GM04504 (cell line): ENCODE data around the gene MT3.
"Not testable (repeated sequence)": the region's sequence is repeated elsewhere in the genome, so short reads cannot be mapped to it uniquely, and the experiment has no call there.

Source experiments
- DNase-seq: peaks from one replicate; pipeline ENCODE4 v3.0.0-alpha.2; 2012; ENCODE audit warnings: low read depth

Gene MT3

GRCh38 chr16:56610017-56610608 is 20.8 kb downstream of the MT3 start:
- DNase-seq = no peak

DNA sequence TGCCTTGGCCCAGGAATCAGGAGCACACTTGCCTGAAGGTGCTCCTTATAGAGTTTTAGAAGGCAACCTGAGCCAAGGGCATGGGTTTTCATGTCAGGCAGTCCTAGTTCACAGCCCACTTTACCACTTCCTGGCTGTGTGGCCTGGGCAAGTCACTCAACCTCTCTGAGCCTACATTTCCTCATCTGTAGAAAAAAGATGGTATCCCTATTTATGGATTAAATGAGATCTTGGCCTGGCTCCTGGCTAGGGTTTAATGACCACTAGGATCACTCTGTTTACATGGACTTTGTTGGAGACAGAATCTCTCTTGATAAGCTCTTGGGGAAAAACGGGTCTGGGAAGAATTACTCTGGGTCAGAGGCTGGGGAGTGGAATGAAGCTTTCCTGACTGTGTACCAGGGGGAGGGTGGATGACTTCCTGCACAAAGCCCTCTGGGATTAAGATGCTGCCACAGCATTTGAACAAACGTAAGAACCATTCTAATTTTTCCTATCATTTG is 21.3 kb downstream of the MT3 start:
- DNase-seq = no peak

DNA sequence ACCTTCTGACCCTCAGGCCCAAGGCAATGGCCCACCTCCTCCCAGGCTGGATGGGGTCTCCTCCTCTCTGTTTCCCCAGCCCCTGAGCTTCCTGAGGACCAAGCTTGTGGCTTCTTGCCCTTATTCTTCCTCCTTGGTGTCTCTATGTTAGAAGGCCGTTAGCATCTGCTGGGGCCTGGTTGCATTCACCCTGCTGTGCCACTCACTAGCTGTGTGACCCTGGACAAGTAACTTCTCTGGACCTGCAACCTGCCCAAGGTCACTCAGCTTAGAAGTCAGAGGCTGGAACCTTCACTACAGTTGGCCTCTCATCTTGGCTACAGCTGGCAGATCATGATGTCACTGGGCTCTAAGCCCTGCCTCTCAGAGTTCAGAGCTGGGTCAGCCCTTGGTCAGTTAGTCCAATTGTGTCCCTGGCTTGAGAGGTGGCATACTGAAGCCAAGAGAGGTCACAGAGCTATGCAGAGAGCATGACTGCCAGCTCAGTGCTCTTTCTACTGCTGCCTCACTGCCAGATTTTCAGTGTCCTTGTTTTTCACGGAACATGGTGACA is 22.0 kb downstream of the MT3 start:
- no peak for DNase-seq

GRCh38 chr16:56613706-56614105 is 24.4 kb downstream of the MT3 start:
- no peak for DNase-seq

DNA sequence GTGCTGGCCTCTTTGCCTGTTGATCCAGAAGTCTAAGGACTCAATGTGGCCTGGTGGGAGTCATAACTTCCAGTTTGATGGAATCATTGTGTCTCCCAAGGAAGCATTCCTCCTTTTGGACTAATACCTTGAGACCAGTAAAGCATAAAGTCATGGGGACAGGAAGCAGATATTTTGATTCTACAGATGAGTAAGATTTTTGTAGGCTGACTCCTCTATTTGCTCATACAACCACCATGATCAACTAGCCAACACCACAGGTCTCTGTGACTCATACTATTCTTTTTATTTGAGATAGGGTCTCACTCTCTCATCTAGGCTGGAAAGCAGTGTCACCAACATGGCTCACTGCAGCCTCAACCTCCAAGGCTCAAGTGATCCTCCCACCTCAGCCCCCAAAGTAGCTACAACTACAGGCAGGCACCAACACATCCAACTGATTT is 25.2 kb downstream of the MT3 start:
- no peak for DNase-seq

- DNase-seq = no peak
Observed at GRCh38 chr16:56615353-56615752, 26.0 kb downstream of the MT3 start.

DNA sequence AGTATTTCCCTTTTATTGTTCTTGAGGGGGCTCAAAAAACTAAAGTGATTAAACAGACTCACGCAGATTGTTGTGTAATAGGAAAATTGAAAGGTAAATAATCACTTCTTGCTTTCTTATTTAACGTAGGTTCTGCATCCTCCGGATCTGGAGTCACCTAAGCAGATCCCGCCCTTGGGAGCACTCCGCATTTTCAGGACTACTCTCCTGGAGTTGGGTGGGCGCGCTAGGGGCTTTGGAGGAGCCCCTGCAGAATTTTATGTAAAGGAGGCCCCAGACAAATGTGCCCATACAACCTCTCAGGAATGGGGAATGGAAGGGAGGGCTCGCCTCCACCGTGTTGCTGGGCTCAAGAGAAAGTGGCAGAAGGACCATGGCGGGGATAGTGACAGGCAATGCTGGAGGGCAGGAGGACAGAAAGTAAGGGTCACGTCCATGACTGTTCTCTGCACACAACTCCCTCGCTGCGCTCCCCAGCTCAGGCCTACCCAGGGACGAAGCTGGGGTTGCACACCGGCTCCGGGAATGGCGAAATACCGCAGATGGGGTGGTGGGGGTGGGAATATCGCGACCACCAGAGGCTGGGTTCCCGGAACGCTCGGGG is 27.4 kb downstream of the MT3 start:
- no peak for DNase-seq

DNA sequence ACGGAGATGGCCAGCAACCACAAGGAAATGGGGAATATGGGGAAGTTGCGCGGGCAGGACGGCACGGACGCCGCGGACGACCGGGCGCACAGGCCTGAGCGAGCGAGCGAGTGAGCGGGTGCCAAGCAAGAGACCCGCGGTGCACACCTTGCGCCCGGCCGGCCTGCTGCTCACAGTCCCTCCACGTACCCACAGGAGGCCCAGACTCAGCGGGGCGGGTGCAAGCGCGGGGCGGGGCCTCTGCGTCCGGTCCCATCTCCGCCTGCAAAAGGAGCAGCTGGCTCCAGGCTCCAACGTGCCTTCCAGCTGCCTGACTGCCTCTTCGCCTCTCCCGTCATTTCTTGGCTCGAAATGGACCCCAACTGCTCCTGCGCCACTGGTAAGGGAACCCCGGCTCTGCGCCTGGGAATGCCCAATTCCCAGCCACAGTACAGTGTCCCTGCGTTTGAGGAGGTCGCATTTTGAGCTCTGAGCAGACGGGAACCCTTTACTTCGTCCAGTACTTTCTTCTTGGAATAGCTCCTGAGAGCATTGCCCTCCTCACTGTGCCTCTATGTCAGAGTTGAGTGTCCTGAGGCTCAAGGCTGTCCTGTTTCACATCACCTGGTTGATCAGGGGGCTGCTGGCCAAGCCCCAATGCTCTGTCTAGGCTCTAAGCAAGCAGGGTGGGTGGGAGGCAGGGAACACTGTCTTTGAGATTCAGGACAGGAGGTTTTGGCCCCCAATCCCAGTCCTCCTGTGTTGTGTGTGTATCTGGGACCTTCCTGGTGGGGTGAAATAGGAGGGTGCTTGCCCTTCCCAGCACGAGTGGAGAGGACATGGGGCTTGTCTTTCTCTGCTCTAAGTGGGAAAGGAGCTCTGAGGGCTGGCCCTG is 28.1 kb downstream of the MT3 start:
- DNase-seq = no peak

- DNase-seq = no peak
Observed at GRCh38 chr16:56618138-56618537, 28.8 kb downstream of the MT3 start.

GRCh38 chr16:56620339-56620897 is 31.1 kb downstream of the MT3 start:
- no peak for DNase-seq

GRCh38 chr16:56621665-56622445 is 32.5 kb downstream of the MT3 start:
- DNase-seq = not testable (repeated sequence)

- DNase-seq = not testable (repeated sequence)
Observed at GRCh38 chr16:56623184-56623583, 33.9 kb downstream of the MT3 start.

DNA sequence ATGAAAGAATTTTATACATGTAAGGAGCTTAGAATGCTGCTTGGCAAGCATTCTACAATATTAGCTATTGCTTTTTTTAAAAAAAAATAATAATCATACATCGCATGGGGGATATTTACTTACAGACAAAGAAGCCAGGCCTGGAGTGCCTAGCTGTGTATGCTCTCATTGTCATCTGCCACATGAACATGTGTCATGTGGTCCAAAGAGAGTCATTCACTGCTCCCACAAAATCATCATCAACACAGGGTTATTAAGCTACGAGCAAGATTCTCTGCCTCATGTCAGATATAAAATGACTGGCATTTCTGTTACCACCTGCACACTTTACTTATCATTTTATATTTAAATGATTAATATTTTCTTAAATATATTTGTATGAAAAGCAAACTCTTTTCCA is 34.3 kb downstream of the MT3 start:
- no peak for DNase-seq

DNA sequence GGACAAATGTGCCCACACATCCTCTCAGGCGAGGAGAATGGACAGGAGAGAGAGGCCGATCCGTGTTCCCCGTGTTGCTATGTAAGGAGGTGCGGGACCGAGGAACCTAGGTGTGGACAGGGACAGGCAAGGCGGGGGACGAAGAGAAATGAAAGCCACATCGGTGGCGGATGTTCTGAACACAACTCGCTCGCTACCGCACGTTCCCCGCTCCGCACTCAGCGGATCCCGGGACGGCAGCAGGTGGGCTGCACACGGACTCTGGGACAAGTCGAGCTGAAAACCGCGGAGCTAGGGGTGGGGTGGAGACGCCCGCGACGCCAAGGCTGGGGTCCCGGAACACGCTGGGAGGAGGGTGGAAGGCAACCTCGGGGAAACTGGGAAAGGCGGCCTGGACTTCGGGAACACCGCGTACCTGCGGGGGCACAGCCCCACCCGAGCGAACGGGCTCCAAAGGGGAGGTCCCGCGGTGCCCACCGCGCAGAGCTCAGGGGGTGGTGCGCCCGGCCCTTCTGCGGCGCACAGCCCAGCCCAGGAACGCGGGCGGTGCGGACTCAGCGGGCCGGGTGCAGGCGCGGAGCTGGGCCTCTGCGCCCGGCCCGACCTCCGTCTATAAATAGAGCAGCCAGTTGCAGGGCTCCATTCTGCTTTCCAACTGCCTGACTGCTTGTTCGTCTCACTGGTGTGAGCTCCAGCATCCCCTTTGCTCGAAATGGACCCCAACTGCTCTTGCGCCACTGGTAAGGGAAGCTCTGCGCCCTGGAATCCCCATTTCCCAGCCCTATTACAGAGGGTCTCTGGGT is 36.0 kb downstream of the MT3 start, which contains the start of gene MT1E:
TSS of gene MT1E (plus strand) at position 642 of the 803 bp plus-strand sequence. CDS start at position 713, 71 bp downstream.
- DNase-seq = no peak

GRCh38 chr16:56625943-56626654 is 36.8 kb downstream of the MT3 start:
- no peak for DNase-seq

DNA sequence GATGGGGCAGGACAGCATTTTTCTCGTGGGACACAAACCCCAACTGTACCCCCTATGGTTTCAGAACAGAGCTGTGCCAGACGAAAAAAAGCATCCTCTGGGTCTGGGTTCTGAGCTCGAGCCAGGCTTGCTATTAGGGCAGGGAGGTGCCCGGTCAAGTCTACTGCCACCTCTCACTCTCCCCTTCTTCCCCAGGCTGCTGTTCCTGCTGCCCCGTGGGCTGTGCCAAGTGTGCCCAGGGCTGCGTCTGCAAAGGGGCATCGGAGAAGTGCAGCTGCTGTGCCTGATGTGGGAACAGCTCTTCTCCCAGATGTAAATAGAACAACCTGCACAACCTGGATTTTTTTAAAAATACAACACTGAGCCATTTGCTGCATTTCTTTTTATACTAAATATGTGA is 37.4 kb downstream of the MT3 start:
- no peak for DNase-seq

GRCh38 chr16:56628486-56629350 is 39.4 kb downstream of the MT3 start:
- no peak for DNase-seq

GRCh38 chr16:56629531-56629930 is 40.2 kb downstream of the MT3 start:
- no peak for DNase-seq

DNA sequence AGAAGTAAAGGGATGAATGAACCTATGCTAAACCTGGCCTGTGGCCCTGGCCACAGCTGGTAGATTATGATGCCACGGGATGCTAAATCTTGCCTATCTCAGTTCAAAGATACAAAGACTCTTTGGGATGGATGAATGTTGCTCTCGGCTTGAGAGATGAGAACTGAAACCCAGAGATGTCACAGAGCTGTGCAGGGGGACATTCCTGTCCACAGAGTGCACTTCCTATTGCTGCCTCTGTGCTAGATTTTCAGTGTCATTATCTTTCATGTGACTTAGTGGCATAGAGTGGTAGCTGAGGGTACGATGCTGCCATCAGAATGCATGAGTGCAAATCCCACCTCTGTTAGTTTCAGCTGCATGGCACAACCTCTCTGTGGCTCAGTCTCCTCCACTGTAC is 40.8 kb downstream of the MT3 start:
- DNase-seq = no peak
